ENCODE data around the gene CLCN2.

Gene CLCN2

GRCh38 chr3:184361532-184361931 is at the start of gene CLCN2, which contains the start of gene POLR2H:
Gene CLCN2, minus strand, starts transcription at chr3:184361605. Its CDS starts 126 bp downstream, at chr3:184361479.
Gene POLR2H, plus strand, starts transcription at chr3:184361710. Its CDS starts 1,783 bp downstream, at chr3:184363493.
- no peak for DNase-seq

GRCh38 chr3:184409946-184410500 is 48.6 kb upstream of the CLCN2 start:
- DNase-seq = no peak

GRCh38 chr3:184409331-184409926 is 48.0 kb upstream of the CLCN2 start:
- no peak for DNase-seq

GRCh38 chr3:184405075-184406030 is 43.9 kb upstream of the CLCN2 start:
- no peak for DNase-seq

GRCh38 chr3:184399410-184399809 is 38.0 kb upstream of the CLCN2 start:
- no peak for DNase-seq

GRCh38 chr3:184395320-184395660 is 33.9 kb upstream of the CLCN2 start:
- no peak for DNase-seq

- no peak for DNase-seq
Observed at GRCh38 chr3:184391266-184391665, 29.9 kb upstream of the CLCN2 start.

GRCh38 chr3:184389935-184390528 is 28.6 kb upstream of the CLCN2 start:
- DNase-seq = no peak

GRCh38 chr3:184389384-184389783 is 28.0 kb upstream of the CLCN2 start:
- DNase-seq = no peak

- no peak for DNase-seq
Observed at GRCh38 chr3:184388936-184389230, 27.5 kb upstream of the CLCN2 start.

GRCh38 chr3:184388164-184388935 is 26.9 kb upstream of the CLCN2 start:
- no peak for DNase-seq

- DNase-seq = no peak
Observed at GRCh38 chr3:184387174-184387714, 25.8 kb upstream of the CLCN2 start.

GRCh38 chr3:184386047-184386806 is 24.8 kb upstream of the CLCN2 start:
- DNase-seq = no peak

GRCh38 chr3:184384856-184385422 is 23.5 kb upstream of the CLCN2 start:
- DNase-seq = no peak

GRCh38 chr3:184384342-184384741 is 22.9 kb upstream of the CLCN2 start:
- DNase-seq = no peak

GRCh38 chr3:184383033-184383740 is 21.8 kb upstream of the CLCN2 start:
- DNase-seq = no peak

GRCh38 chr3:184382326-184383032 is 21.1 kb upstream of the CLCN2 start:
- DNase-seq = no peak

GRCh38 chr3:184381261-184382224 is 20.1 kb upstream of the CLCN2 start:
- peak in 1 of 2 donors; percentile 37 for DNase-seq

Measured in bone marrow (tissue), 2 donors.